GM12875 (cell line): ENCODE measurements around the gene SGTB.
A peak's percentile ranks its signal among the peaks of the same experiment; 100 is the strongest.

Source experiments
- H3K4me3 ChIP-seq: one replicate; pipeline ENCODE4 v1.5.1; 2011; ENCODE audit warnings: low read depth, low read length, control low read depth
- CTCF ChIP-seq: IDR thresholded peaks from 2 replicates; pipeline ENCODE4 v1.5.1; 2011; ENCODE audit warnings: low read depth, mild to moderate bottlenecking, control low read depth, inconsistent platforms, low read length, moderate library complexity, borderline replicate concordance; ENCODE audit not compliant: insufficient read depth

Gene SGTB

GRCh38 chr5:65749956-65750355, 28.0 kb upstream of the SGTB start:
- H3K4me3 ChIP-seq, result no peak overlapping the region
- no peak for TF ChIP-seq CTCF

GRCh38 chr5:65749221-65749844, 27.4 kb upstream of the SGTB start:
- no peak overlapping the region for H3K4me3 ChIP-seq
- TF ChIP-seq CTCF, result no peak

- no peak overlapping the region for H3K4me3 ChIP-seq
- peak; percentile 60; the same call in 1 of the 2 replicates for TF ChIP-seq CTCF
These were observed 20.8 kb upstream of the SGTB start for GRCh38 chr5:65742565-65743231.

DNA sequence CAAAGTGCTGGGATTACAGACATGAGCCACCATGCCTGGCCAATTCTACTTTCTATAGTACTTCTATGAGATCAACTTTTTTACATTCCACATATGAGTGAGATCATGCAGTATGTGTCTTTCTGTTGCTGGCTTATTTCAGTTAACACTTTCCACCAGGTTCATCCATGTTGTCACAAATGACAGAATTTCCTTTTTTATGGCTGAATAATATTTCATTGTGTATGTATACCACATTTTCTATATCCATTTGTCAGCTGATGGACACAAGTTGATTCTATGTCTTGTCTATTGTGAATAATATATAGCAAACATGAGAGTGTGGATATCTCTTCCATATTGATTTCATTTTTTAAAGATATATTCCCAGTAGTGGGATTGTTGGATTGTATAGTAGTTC, 17.3 kb upstream of the SGTB start:
- no peak overlapping the region for H3K4me3 ChIP-seq
- no peak for TF ChIP-seq CTCF

DNA sequence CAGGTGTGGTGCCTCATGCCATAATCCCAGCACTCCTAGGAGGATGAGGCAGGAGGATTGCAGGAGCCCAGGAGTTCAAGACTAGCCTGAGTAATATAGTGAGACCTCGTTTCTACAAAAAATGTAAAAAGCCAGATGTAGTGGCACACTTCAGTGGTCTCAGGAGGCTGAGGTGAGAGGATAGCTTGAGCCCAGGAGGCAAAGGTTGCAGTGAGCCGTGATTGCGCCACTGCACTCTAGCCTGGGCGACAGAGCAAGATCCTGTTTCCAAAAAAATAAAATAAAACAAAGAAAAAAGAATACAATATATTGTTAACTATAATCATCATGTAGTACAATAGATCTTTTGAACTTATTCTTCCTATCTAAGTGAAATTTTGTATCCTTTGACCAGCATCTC, 16.4 kb upstream of the SGTB start:
- TF ChIP-seq CTCF, result no peak
- no peak overlapping the region for H3K4me3 ChIP-seq

DNA sequence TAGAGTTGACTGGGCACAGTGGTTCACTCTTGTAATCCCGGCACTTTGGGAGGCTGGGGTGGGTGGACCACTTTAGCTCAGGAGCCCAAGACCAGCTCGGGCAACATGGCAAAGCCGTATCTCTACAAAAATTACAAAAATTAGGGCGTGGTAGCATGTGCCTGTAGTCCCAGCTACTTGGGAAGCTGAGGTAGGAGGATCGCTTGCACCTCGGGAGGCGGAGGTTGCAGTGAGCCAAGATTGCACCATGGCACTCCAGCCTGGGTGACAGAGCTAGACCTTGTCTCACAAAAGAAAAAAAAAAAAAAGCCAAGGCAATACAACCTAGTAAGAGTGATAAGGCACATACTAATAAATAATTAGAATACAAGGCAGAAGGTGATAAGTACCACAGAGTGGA, 15.9 kb upstream of the SGTB start:
- no peak for TF ChIP-seq CTCF
- no peak overlapping the region for H3K4me3 ChIP-seq

GRCh38 chr5:65736011-65736410, 14.1 kb upstream of the SGTB start:
- no peak overlapping the region for H3K4me3 ChIP-seq
- no peak for TF ChIP-seq CTCF
